ENCODE results near the gene UGT1A8.
"Not testable (repeated sequence)": the region's sequence is repeated elsewhere in the genome, so short reads cannot be mapped to it uniquely, and the experiment has no call there.

UGT1A8 gene

GRCh38 chr2:233688341-233688740 lies 70.9 kb downstream of the UGT1A8 start:
- DNase-seq (ENCODE audit: low read depth): no peak

- DNase-seq (ENCODE audit: low read depth): no peak
Measured at GRCh38 chr2:233689031-233689430, 71.6 kb downstream of the UGT1A8 start.

GRCh38 chr2:233689501-233689900 lies 72.1 kb downstream of the UGT1A8 start:
- no peak for DNase-seq (ENCODE audit: low read depth)

- DNase-seq (ENCODE audit: low read depth): no peak
Measured at GRCh38 chr2:233690444-233690843, 73.0 kb downstream of the UGT1A8 start.

GRCh38 chr2:233691443-233692433 lies 74.3 kb downstream of the UGT1A8 start:
- DNase-seq (ENCODE audit: low read depth): no peak

GRCh38 chr2:233692648-233693047 lies 75.2 kb downstream of the UGT1A8 start, which contains the start of gene UGT1A6:
UGT1A6 (plus strand) TSS chr2:233692890; CDS start chr2:233693005, 115 bp downstream.
- no peak for DNase-seq (ENCODE audit: low read depth)

- no peak for DNase-seq (ENCODE audit: low read depth)
Measured at GRCh38 chr2:233693963-233694362, 76.5 kb downstream of the UGT1A8 start.

- no peak for DNase-seq (ENCODE audit: low read depth)
Measured at GRCh38 chr2:233698740-233699139, 81.3 kb downstream of the UGT1A8 start.

GRCh38 chr2:233699424-233700027 lies 82.1 kb downstream of the UGT1A8 start:
- no peak for DNase-seq (ENCODE audit: low read depth)

GRCh38 chr2:233700028-233700635 lies 82.7 kb downstream of the UGT1A8 start:
- DNase-seq (ENCODE audit: low read depth): no peak

GRCh38 chr2:233700842-233701241 lies 83.4 kb downstream of the UGT1A8 start:
- DNase-seq (ENCODE audit: low read depth): not testable (repeated sequence)

GRCh38 chr2:233702238-233702637 lies 84.8 kb downstream of the UGT1A8 start:
- DNase-seq (ENCODE audit: low read depth): no peak

GRCh38 chr2:233705911-233706506 lies 88.6 kb downstream of the UGT1A8 start:
- no peak for DNase-seq (ENCODE audit: low read depth)

- no peak for DNase-seq (ENCODE audit: low read depth)
Measured at GRCh38 chr2:233706720-233707119, 89.3 kb downstream of the UGT1A8 start.

GRCh38 chr2:233707940-233708644 lies 90.7 kb downstream of the UGT1A8 start:
- no peak for DNase-seq (ENCODE audit: low read depth)

- no peak for DNase-seq (ENCODE audit: low read depth)
Measured at GRCh38 chr2:233708942-233709341, 91.5 kb downstream of the UGT1A8 start.

- peak; percentile 56 for DNase-seq (ENCODE audit: low read depth)
Measured at GRCh38 chr2:233711312-233712008, 94.0 kb downstream of the UGT1A8 start.

GRCh38 chr2:233712611-233713261 lies 95.3 kb downstream of the UGT1A8 start, which contains the start of gene UGT1A5:
UGT1A5 (plus strand) TSS chr2:233712907; CDS start chr2:233712992, 85 bp downstream.
- DNase-seq (ENCODE audit: low read depth): no peak

- no peak for DNase-seq (ENCODE audit: low read depth)
Measured at GRCh38 chr2:233713262-233713615, 95.8 kb downstream of the UGT1A8 start.

GRCh38 chr2:233714121-233714520 lies 96.7 kb downstream of the UGT1A8 start:
- no peak for DNase-seq (ENCODE audit: low read depth)
